AG08396 (cell line): ENCODE measurements around the gene SDF4.

ENCODE experiments used
- DNase-seq: peaks from one replicate; pipeline ENCODE4 v3.0.0; 2012; ENCODE audit warnings: low spot score, mixed read lengths

SDF4 gene

DNA sequence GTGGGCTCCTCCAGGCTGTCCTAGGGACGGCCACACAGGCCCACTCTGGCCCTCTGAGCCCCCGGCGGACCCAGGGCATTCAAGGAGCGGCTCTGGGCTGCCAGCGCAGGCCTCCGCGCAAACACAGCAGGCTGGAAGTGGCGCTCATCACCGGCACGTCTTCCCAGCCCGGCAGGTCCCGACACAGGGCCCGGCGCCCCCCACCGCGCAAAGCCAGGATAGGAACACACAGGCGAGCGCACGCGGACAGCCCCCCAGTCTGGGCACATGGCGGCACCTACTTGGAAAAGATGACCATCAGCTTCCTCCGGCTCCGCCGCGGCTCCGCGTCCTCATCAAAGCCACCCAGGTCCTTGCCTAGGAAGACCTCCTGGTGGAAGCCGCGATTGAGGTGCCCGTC lies 3.6 kb downstream of the SDF4 start:
- no peak for DNase-seq

DNA sequence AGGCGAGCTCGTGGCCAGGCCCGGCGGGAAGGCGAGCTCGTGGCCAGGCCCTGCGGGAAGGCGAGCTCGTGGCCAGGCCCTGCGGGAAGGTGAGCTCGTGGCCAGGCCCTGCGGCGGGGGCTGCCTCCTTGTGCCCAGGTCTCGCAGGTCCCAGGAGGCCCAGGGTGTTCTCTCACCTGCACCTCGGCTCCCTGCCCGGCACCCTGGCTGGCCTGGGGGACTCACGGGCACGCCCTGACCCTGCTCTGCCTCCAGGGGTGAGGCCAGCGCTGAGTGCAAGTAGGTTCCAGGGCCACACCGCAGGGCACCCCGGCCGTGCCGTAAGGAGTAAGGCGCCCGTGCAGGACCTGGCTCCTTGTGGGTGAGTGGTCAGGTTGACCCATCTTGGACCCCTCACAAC lies 4.4 kb downstream of the SDF4 start:
- DNase-seq, result no peak

DNA sequence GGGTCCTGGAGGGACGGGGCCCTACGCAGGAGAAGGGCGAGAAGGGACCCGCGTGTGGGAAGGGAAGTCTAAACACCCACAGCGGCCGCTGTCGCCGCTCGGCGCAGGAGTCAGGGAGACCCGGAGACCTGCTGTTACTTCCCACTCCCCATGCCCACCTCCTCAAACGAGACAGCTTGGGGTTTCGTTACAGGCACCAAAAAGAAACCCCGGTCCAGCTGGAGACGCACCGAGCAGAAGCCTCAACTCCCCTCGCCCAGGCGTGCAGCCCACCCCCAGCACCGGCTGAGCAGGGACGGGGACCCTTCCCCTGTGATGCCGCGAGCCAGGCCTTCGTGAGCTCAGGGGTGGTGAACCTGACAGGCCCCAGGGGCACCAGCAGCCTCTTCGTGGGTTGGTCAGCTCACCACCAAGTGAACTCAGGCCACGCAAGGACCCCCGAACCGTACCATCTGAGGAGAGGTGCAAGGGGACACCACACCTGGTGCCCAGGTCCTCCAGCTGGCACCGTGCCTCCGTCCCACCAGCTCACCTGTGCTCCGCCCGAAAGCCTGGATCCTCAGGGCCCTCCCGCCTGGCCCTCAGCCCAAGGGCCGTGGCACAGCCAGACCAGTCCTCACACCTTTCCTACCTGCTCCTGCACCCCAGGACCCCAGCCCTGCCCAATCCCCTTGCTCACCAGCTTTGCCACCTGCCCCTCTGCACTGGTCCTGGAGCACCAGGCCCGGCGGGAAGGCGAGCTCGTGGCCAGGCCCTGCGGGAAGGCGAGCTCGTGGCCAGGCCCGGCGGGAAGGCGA lies 5.0 kb downstream of the SDF4 start:
- DNase-seq, result no peak

DNA sequence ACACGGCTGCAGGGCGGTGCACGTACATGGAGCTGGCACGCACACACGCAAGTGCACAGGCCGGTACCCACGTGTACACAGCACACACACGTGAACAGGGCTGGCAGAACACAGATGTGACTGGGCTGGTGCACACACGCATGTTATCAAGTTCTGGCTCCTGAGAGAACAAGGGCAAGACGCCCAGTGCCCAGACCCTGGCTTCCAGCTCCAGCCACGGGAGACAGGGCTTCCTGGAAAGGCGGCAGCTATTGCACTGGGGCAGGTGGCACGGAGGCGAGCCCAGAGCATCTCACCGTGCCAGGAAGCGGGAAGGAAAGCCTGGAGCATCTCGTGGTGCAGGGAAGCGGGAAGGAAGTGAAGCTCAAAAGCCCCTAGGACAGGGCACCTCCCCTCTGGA lies 5.9 kb downstream of the SDF4 start:
- DNase-seq, result no peak

DNA sequence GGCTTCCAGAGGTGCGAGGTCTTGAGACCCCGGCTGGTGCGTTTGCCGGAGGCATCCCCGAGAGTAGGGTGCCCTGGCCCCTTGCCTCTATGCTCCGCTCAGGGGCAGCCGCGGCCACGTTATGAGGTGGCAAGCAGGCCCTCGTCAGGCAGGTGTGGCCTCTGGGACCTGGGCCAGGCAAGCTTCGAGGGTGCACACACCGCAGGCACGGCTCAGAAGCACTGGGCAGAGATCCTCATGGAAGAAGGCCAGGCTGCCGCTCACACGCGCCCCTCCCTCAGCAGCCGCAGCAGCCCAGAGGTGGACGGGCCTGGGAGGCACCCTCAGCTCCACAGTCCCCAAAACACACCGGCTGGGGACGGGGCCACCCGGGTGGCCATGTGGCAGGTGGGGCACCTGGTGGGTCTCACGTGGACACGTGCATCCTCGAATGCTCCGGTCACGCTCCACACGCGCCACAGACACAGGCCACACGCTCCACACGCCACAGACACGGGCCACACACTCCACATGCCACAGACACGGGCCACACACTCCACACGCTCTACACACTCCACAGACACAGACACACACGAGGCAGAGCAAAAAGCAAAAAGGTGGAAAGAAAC lies 6.5 kb downstream of the SDF4 start:
- DNase-seq, result no peak

DNA sequence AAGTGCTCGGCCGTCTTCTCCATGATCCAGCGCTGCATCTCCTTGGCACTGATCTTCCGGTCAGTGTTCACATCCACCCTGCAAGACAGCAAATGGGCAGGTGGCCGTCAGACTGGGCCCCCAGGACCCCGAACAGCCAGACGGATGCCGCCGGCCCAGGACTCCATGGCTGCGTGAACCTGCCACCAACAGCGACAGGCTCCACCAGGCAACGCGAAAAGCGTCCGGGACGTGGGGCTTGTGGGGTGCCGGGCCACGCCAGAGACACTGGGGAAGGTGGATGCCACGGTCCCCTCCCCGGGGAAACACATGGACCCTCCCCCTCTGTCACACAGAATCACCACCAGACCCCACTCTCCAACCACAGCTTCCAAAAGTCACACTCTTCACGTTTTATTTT lies 7.9 kb downstream of the SDF4 start:
- DNase-seq, result no peak

DNA sequence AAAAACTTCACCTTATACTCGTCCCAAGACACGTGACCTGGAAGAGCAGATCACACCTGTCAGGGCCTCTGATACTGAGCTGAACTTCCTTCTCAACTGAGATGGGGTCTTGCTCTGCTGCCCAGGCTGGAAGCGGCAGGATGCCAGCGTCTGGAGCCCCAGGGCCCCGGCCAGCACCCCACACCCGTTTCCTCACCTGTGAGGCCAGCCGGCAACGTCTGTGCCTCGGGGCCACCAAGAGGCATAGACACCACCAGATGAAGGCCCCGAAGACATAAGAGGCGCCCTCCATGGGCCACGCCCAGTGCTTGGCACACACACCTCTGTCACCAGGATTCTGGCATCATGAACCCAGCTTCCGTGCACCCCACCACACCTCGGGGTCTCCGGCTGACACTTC lies 8.5 kb downstream of the SDF4 start:
- no peak for DNase-seq

DNA sequence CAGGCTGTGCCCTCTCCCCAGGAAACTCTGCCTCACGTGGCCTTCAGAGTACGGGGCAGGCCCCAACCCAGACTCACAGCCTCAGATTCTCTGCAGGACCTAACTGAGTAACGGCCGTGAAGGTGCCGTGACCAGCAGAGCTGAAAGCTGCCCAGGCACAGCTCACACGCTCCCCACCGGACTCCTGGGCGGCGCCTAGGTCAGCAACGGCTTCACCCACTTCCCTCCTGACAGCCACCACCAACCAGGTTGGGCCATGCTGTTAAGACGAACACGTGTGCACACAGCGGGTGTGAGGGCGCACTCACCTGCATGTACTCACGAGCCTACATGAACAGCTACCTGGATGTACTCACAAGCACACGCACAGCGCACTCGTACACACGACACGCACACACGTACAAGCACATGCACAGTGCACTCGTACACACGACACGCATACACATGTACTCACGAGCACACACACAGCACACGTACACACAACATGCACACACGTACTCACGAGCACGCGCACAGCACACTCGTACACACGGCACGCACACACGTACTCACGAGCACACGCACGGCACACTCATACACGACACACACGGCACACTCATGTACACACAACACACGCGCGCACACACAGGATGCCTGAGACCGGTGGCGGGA lies 9.1 kb downstream of the SDF4 start:
- no peak for DNase-seq

DNA sequence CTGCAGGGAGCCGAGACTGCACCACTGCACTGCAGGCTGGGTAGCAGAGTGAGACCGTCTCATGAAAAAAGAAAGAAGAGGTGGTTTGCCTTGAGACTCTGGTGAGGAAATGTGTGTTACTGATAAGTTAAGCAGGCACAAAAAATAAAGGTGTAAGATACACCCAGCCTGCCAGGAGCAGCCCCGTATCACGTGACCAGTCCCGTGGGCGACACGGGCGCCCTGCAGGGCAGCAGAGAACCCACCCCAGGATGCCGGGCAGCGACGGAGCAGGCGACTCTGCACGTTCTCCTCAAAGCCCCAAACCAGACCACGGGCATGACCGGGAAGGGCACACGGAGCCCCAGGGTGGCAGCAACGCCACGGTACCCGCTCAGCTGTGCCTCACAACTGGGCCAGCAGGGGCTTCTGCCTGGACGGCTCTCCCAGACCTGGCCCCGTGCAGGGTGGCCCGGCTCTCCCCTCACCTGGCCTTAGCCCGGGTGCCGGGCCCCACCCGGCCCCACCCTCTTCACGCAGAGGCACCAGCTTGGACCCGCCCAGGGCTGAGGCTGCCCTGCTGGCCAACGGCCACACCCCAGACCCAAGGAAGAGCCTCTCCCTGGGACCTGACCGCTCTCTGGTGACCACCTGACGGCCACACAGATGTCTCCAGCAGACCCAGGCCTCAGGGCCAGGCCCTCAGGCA lies 9.8 kb downstream of the SDF4 start:
- DNase-seq, result no peak

DNA sequence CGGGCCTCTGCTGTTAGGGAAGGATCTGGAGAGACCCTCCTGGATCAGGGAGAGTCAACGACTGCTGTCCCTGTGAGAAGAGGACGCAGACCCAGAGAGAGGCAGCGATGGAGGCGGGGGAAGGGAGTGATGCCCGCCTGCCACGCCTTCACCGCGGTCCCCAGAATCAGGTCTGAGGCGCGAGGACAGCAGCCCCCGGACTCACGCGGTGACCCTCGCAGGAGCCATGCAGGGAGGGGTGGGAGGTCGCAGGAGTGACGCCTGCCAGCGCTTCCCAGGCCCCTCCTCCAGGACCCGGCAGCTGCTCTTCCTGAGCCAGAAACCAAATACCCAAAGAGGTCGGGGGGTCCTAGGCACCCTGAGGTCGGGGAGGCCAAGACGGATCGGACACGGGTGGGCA lies 11.6 kb downstream of the SDF4 start:
- DNase-seq, result no peak

DNA sequence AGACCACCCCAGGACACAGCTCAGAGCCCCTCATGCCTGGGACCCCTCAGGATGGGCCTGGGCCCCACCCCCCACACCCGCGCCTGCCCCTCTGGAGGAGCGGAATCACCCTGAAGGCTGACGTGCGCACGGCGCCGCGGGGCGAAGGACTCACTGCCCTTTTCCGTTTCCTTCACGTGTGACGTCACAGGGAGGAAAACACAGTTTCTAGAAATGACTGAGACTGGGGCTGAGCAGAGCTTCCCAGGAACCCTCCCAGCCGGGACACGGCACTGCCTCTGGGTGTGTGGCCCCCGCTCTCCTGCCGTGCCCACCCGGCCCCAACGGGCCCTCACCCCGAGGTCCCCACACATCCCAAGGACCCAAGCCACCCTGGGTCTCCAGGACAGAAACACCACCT lies 12.5 kb downstream of the SDF4 start:
- no peak for DNase-seq

DNA sequence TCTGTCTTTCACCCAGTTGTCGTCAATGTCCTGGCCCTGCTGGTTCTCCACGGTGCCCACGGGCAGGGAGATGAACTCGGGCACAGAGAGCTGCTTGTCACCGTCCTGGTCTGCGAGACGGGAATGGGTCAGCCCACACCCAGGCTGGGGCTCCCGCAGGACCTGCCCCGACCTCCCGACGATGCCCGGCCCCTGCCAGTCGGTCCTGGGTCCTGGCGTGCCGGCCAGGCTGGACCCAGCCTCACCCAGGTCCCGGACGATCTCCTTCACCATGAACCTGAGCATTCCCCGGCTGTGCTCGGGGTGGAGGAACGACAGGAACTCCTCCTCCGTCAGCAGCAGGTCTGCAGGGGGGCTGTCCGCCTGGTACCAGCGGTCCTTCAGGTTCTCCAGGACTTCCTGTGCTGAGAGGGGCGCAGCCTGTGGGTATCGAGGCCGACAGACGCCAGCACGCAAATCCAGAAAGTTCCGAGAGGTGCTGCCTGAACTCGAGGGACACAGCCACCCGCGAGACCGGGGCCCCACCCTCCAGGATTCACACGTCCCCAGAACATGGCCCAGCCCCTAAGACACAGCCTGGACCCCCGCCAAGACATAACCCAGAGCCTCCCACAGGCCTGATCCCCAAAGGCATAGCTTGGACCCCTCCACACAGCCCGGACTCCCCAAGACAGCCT lies 13.1 kb downstream of the SDF4 start:
- DNase-seq, result no peak

DNA sequence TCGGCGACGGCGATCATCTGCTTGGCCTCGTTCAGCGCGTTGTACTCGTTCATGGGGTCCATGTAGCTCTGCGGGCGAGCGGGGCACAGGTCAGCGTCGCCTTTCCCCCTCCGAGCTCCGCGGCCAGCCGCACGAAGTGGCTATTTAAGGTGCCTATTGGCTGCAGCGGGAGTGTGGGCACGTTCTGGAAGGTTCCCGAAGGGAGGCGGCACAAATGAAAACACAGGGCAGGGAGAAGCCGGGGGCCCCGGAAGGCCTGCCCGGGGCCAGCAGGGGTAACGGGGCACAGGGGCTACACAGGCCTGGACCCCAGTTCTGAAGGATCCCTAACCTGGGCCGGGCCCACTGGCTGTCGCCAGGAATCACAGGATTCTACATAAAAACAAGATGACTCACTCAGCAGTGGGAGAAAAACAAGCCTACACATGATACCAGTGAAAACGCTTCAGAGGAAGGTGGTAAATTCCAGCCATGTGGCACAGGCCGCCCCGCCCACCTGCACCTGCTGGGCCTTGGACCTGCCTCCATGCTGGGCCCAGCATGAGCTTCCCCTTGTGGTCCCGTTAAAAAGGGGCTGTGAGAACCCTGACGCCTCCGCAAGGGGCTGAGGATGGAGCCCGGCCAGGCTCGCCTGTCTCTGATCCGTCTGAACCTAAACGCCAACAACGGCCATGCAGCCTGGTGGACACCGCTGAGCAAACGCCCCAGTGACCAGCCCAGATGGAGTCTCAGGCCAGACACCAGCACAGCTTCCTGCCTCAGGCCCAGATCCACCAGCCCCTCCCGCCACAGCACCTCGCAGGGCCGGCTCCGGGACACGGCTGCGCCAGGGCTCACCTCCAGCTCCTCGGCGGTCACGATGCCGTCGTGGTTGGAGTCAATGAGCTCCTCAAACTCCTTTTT lies 13.9 kb downstream of the SDF4 start:
- no peak for DNase-seq

DNA sequence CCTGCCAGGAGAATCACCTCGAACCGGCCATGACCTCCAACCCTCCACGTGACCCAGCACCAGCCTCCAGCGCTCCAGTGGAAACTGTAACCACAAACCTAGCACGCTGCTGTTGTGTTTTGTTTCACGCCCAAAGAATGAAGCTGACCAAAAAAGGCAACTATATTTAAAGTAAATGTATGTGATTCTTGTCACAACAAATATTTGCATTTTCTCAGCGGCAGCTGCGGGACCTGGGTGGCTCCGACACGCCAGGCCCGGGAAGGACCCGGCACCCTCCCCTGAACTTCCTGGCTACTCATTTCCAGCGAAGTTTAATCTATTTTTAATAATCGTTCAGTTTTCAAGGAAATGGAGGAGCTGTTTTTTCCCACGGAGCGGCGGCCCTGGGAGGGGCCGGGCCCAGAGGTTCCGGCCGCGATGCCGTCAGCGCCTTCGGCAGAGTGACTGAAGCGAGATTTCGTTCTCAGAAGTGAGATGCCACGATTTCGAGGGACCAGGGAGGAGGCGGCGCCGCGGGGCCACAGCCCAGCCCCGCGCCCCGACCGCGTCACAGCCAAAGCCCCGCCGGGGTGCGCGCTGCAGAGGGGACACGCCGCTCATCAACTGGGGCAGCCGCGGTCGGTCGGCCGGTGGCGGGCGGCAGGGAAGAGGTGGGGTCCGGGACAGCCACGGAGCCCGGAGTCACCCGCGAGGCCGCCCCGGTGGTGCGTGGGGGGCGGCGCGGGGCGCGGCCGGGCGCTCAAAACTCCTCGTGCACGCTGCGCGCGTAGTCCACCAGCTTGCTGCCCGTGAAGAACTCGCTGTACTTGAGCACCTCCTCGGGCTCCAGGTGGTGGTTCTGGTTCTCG lies 14.8 kb downstream of the SDF4 start:
- DNase-seq, result no peak

DNA sequence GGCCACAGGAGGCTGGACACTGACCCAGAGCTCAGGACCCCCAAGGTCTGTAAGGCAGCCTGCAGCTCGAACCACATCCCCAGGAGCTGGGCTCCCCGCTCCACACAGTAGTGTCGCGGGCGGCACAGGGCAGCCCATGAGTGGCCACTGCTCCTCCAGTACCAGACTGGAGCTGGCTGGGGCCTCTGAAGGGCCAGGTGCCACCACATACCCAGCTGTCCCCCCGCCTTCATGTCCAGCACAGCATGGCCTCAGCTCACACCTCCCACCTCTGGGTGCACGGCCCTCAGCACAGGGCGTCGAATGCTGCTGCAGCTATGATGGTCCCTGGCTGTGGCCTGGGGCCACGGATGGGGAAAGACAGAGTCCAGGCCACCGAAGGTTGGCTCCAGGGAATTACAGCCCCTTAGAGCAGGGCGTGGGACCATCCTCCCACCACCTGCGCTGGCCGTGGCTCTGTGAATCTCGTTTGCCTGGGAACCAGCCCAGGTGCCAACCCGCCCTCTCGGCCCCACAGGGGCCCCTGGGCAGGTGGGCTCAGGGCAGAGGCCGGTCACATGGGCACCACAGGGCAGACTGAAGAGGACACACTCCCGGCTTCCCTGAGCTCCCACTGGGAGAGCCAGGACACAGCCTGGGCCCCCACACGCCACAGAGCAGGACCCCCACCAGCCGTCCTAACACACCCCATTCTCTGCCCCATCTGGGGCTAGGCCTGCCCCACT lies 15.8 kb downstream of the SDF4 start:
- no peak for DNase-seq

DNA sequence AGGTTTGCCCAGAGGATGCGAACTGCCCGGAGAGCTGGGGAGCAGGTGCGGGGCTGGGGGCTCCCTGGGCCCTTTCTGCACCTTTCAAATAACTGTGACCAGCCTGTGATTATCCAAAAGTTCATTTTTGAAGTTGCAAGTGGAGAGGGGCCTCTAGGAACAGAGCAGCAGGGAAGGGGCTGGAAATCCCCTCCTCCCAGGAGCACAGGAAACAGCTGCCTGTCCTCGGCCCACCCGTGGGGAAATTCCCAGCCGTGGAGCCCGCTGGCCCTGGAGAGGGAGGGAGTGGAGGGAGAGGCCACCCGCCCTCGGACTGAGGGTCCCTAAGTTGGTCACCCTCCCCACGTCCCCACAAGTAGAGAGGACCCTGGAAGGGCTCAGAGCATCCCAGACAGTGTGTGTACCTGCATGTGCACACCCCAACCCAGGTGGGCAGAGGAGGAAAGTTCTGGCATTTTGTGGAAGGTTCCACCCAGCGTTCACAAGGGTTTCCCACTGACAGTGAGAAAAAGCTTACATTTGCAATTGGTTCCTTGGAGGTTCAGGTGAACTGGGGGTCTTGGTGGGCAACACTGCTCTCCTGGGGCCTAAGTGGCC lies 16.6 kb downstream of the SDF4 start:
- DNase-seq, result no peak

DNA sequence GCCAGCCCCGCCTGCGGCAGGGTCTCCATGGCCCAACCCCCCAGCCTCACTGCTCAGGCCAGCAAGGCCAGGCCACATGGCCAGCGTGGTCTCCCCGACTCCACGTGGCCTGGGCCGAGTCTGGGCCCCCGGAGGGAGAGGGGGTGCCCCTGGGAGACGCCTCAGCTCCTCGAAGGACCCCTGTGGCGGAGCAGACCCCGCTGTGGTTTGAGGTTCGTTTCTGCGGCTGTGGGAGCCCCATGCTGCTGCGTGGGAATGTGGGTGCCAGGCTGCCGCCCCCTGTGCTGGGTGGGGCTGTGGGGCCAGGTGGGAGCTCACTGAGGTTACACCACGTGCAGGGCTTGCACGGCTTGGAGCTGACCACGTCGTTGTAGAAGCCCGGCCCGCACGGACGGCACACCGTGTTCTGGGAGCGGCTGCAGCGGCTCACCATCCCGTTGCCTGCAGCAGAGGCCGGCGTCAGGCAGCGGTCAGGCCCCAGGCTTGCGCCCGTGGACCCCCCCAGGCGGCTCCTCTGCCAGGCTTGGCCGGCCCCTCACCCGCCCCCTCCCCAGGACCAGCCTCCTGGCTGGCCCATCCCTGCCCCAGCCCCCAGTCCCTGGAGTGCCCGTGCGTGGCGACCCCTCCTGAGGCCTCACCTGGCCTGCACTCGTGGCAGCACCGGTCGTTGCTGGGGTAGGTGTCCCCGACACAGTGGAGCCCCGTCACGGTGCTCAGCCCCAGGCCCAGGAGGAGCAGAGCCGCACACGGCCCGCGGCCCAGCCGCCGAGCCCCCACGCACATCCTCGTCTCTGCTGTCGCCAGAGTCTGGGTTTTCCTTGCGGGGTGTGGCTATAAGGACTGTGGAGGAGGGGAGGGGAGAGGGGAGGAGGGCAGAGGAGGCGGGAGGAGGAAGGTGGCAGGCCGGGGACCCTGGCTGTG lies 18.2 kb downstream of the SDF4 start, which contains the start of gene TNFRSF4:
Gene TNFRSF4 (minus strand): TSS at position 809 of the 921 bp plus-strand sequence. CDS start 26 bp downstream, at position 783.
- DNase-seq, result no peak

DNA sequence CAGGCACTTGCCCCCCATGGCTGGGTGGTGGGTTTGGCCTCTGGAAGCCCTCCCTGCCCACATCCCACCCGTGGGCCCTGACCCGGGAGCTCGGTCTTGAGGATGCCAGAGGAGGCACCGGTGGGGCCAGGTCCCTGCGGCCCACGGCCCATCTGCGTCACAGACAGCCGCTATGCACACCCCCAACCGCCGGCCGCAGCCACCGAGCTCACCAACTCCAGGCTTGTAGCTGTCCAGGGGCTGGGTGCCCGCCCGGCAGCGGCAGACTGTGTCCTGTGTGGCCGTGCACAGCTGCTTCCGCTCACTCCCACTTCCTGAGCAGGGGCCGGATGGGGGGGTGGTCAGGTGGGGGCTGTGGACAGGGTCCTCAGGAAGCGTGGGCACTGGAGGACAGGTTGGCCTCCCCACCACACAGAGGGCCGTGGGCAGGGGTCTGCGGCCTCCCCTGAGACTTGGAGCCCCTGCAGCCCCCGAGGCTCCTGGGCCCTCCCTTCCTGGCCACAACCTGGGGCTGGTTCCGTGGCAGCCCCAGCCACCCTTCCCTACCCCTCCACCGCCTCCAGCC lies 18.9 kb downstream of the SDF4 start:
- no peak for DNase-seq
